ENCODE results near the gene SCART1. TPM values are rescaled to one million over a fixed set of nuclear protein-coding genes. Genes with fewer than 3 reads are reported as not detected.

Gene SCART1
- total and polyA plus RNA-seq, 10 of the 15 experiments (the other 5 are each of a cell fraction or from before 2014, with no cell fraction given), result 0.05 to 22.0 (median 0.58) TPM

GRCh38 chr10:133446979-133447378 lies 6.8 kb upstream of the SCART1 start:
- intact Hi-C loops (cut with micrococcal nuclease; ENCODE audit: unreplicated experiment), result no loop called here
- no peak overlapping the region for H2AFZ ChIP-seq (ENCODE audit: control insufficient read depth, low read depth, low read length)
- H3K4me1 ChIP-seq (ENCODE audit: control insufficient read depth, insufficient read depth, low read length), result no peaks in the 10 kb centered on the region
- H3K79me2 ChIP-seq (ENCODE audit: control insufficient read depth, insufficient read depth, low read length), result no peaks in the 10 kb centered on the region
- ATAC-seq (no peak), DNase-seq (ENCODE audit: low read depth, low spot score) (no peak), FAIRE-seq (no peak)
- 80% methylated on average over 11 of the region's 11 CpGs for WGBS (ENCODE audit: insufficient coverage, insufficient replicate concordance, low lambda C conversion rate, missing lambda C conversion rate)
- H3K36me3 ChIP-seq (ENCODE audit: control insufficient read depth in 2 of 2, insufficient read depth in 2 of 2, low read length in 1 of 2), result no peaks in the 10 kb centered on the region
- ChIA-PET CTCF (no interaction called here), POLR2A (no interaction called here), SMC1A (ENCODE audit: uncharacterized antibody, unreplicated experiment) (no interaction called here), RAD21 (ENCODE audit: unreplicated experiment) (no interaction called here)
- H3K4me2 ChIP-seq (ENCODE audit: control insufficient read depth, insufficient read depth), result no peak overlapping the region
- in situ Hi-C loops (cut with MboI), result no loop called here
- no peaks in the 10 kb centered on the region for H4K20me1 ChIP-seq (ENCODE audit: control insufficient read depth, insufficient read depth)
- no TSS peak for BruUV-seq (replicated peaks)
- no peak overlapping the region for H3K4me3 ChIP-seq
- TF ChIP-seq, protein P1, sequence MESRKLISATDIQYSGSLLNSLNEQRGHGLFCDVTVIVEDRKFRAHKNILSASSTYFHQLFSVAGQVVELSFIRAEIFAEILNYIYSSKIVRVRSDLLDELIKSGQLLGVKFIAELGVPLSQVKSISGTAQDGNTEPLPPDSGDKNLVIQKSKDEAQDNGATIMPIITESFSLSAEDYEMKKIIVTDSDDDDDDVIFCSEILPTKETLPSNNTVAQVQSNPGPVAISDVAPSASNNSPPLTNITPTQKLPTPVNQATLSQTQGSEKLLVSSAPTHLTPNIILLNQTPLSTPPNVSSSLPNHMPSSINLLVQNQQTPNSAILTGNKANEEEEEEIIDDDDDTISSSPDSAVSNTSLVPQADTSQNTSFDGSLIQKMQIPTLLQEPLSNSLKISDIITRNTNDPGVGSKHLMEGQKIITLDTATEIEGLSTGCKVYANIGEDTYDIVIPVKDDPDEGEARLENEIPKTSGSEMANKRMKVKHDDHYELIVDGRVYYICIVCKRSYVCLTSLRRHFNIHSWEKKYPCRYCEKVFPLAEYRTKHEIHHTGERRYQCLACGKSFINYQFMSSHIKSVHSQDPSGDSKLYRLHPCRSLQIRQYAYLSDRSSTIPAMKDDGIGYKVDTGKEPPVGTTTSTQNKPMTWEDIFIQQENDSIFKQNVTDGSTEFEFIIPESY (IDR thresholded peaks at IDR 0.05), result no peak
- no peak for TF ChIP-seq HCFC1 (IDR thresholded peaks at IDR 0.05; ENCODE audit: low read length)
- no peak for TF ChIP-seq ASH2L (IDR thresholded peaks at IDR 0.05; ENCODE audit: borderline replicate concordance, low read depth)
- TF ChIP-seq NBN (IDR thresholded peaks at IDR 0.05), result no peak
- no peak overlapping the region for H3K9ac ChIP-seq (ENCODE audit: control insufficient read depth, insufficient read depth, low read length)
- H3K27me3 ChIP-seq (replicated peaks in 1 of 2; ENCODE audit: control insufficient read depth in 2 of 2, insufficient read depth in 2 of 2, low read length in 1 of 2), result no peaks in the 10 kb centered on the region
- H3K9me3 ChIP-seq (replicated peaks; ENCODE audit: control insufficient read depth, insufficient read depth, low read length), result peaks cover 2% of the 10 kb centered on the region; the same call in 2 of the 3 replicates
- no peak overlapping the region for H3K27ac ChIP-seq (ENCODE audit: control insufficient read depth, insufficient read depth)

- RAD21 ChIA-PET (ENCODE audit: unreplicated experiment), result no interaction called here
- Histone ChIP-seq H4K20me1 (ENCODE audit: control insufficient read depth, insufficient read depth) (no peaks in the 10 kb centered on the region), H3K27me3 (replicated peaks in 1 of 2; ENCODE audit: control insufficient read depth in 2 of 2, insufficient read depth in 2 of 2, low read length in 1 of 2) (no peaks in the 10 kb centered on the region), H3K36me3 (ENCODE audit: control insufficient read depth in 2 of 2, insufficient read depth in 2 of 2, low read length in 1 of 2) (no peaks in the 10 kb centered on the region), H2AFZ (ENCODE audit: control insufficient read depth, low read depth, low read length) (no peak overlapping the region), H3K27ac (ENCODE audit: control insufficient read depth, insufficient read depth) (no peak overlapping the region), H3K4me2 (ENCODE audit: control insufficient read depth, insufficient read depth) (no peak overlapping the region), H3K4me3 (no peak overlapping the region), H3K9me3 (replicated peaks; ENCODE audit: control insufficient read depth, insufficient read depth, low read length) (peaks cover 2% of the 10 kb centered on the region; the same call in 2 of the 3 replicates), H3K9ac (ENCODE audit: control insufficient read depth, insufficient read depth, low read length) (no peak overlapping the region), H3K4me1 (ENCODE audit: control insufficient read depth, insufficient read depth, low read length) (no peaks in the 10 kb centered on the region), H3K79me2 (ENCODE audit: control insufficient read depth, insufficient read depth, low read length) (no peaks in the 10 kb centered on the region)
- DNase-seq (ENCODE audit: low read depth, low spot score), result no peak
- ATAC-seq, result no peak
- CTCF ChIA-PET, result no interaction called here
- SMC1A ChIA-PET (ENCODE audit: uncharacterized antibody, unreplicated experiment), result no interaction called here
- no peak for FAIRE-seq
- intact Hi-C loops (cut with micrococcal nuclease; ENCODE audit: unreplicated experiment), result no loop called here
- BruUV-seq (replicated peaks), result no TSS peak
- POLR2A ChIA-PET, result no interaction called here
- in situ Hi-C loops (cut with MboI), result no loop called here
- no peak for TF ChIP-seq RFX5 (IDR thresholded peaks at IDR 0.05; ENCODE audit: low read depth, low read length)
- TF ChIP-seq KDM1A (IDR thresholded peaks at IDR 0.05; ENCODE audit: borderline replicate concordance), result no peak
- TF ChIP-seq, protein P2, sequence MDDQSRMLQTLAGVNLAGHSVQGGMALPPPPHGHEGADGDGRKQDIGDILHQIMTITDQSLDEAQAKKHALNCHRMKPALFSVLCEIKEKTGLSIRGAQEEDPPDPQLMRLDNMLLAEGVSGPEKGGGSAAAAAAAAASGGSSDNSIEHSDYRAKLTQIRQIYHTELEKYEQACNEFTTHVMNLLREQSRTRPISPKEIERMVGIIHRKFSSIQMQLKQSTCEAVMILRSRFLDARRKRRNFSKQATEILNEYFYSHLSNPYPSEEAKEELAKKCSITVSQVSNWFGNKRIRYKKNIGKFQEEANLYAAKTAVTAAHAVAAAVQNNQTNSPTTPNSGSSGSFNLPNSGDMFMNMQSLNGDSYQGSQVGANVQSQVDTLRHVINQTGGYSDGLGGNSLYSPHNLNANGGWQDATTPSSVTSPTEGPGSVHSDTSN (IDR thresholded peaks at IDR 0.05; ENCODE audit: insufficient replicate concordance, low read depth, low read length), result no peak
- no peak for TF ChIP-seq SIX5 (IDR thresholded peaks at IDR 0.05; ENCODE audit: low read depth, low read length, severe bottlenecking)
- TF ChIP-seq E2F8 (IDR thresholded peaks at IDR 0.05; ENCODE audit: low read depth, partially characterized antibody), result no peak
Observed at GRCh38 chr10:133448120-133448519, 5.6 kb upstream of the SCART1 start.
